Measurements from ENCODE around the gene PLXNA3.

The PLXNA3 gene

DNA sequence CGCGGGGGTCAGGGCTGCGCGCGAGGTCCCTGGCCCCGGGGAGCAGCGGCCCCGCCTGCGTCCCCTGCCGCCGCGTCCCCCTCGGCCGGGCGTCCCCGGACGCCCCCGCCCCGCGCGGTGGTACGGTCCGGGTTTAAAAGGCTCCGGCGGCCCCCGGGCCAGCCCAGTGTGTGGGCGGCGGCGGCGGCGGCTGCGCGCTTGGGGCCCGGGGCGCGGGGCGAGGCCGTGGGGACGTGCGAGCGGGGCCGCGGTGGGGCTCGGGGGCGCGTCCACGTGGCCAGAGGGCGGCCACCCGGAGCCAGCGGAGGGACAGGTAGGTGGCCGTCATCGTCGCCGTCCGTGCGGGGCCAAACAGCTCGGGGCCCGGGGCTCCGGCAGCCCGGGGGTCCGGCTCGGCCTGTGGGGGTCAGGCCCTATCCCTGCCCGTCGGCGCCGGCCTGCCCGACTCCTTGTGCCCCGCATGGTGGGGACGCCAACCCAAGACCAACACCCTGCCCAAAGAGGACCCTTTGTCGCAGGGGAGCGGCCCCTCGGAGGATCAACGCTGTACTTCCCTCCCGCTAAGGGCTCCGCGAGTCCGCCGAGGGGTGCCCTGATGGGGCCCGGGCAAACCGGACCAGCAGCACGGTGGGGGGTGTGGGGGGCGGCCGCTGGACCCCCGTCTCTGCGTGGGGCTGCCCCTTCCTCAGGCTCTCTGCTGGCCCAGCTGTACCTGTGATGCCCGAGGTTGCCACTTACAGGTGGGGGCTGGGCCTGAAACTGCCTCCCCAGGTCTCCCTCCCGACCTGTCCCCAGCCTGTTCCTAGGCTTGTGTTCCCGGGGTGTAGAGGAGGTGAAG lies at the start of gene PLXNA3:
TSS of gene PLXNA3 (plus strand) at position 166 of the 838 bp plus-strand sequence. CDS start 1,903 bp downstream, outside the sequence.
- in situ Hi-C loops (cut with MboI; ENCODE audit: low sequenced_read_pairs), result no loop called here

DNA sequence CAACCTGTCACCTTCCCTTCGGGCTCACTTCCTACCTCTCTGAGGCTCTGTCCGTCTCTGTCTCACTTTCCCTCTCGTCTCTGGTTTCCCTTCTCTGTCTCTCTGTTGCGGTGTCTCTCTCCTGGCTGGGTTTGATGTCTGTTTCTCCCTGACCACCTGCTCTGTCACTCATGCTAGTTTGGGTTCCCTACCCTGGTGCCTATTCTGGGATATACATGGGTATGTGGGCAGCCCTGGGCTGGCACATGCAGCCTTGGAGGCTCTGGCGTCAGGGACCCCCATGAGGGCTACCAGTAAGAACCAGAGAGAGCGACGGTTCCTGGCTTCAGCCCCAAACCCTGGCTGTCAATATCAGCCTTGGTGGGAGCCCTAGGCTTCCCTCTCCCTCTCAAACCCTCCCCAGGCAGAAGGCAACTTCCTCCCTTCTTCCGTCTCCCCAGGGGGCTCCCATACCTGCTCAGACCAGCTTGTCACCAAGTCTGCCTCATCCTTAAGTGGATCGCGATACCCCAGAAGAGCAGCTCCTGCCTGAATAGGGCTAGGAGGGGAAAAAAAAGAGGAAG lies 49.3 kb upstream of the PLXNA3 start:
- in situ Hi-C loops (cut with MboI; ENCODE audit: low sequenced_read_pairs), result loop anchor here (25.0 kb wide), 1 partner anchor 104 kb away; the partner anchor contains the start of gene FAM3A

DNA sequence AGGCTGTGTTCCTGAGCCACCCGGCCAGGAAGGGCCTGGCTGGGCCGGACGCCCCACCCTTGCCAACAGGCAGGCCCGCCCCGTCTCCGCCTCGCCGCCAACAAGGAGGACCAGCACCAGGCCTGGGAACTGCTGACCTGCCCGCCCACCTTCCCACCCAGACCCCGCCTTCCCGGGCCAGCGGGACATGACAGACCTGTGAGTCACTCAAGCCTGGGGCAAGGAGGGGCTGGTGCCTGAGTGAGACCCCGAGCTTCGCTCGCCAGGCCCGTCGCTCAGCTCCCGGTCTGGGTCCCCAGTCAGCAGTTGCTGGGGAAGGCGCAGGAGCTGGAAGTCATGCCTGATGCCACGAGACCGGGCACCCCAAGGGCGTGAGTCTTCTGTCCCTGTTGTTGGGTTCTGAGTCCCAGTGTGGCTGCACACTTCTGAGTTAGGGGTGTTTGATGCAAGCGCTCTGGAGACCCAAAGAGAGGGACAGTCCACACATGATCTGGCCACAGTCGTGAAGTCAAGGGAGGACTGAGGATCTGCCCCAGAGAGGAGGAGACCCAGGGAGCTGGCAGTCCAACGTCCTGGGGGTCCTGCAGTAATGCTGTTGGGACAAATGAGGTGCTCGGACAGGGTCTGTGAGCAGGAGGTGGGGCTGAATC lies 48.7 kb upstream of the PLXNA3 start, which contains the start of gene DNASE1L1:
TSS of gene DNASE1L1 (minus strand) at position 33 of the 650 bp plus-strand sequence. CDS start 3,686 bp downstream, outside the sequence.
- in situ Hi-C loops (cut with MboI; ENCODE audit: low sequenced_read_pairs), result loop anchor here (25.0 kb wide), 1 partner anchor 103 kb away; the partner anchor contains the start of gene FAM3A

DNA sequence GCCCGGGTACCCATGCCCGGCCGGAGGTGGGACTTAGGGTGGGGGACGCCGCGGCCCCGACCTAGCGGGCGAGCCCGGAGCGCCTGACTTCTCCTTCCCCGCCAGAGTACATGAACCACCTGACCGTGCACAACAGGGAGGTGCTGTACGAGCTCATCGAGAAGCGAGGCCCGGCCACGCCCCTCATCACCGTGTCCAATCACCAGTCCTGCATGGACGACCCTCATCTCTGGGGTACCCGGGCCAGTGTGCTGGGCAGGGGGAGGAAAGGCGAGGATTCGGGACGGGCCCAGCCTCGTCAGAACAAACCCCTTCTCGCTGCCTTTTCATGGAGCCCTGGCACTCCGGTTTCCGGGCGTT lies 46.1 kb upstream of the PLXNA3 start:
- in situ Hi-C loops (cut with MboI; ENCODE audit: low sequenced_read_pairs), result loop anchor here (25.0 kb wide), 1 partner anchor 100 kb away; the partner anchor contains the start of gene FAM3A

DNA sequence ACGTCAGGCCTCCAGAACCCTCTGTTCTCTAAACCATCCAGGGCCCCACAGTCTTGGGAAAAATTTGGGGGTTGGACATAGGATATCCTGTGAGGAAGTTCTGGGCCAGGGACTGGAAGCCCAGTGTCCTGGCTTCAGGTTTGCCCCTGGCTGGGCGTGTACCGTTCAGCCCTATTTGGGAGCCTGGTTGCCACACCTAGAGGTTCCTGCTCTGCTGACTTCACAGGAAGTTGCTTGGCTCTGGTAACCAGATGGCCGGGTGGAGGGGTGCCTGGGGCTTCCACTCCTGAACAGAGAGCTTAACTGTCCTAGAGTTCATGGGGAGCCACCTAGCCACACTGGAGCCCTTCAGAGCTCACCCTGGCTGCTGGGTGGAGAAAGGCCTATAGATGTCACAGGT lies 45.6 kb upstream of the PLXNA3 start:
- in situ Hi-C loops (cut with MboI; ENCODE audit: low sequenced_read_pairs), result loop anchor here (25.0 kb wide), 1 partner anchor 100 kb away; the partner anchor contains the start of gene FAM3A

DNA sequence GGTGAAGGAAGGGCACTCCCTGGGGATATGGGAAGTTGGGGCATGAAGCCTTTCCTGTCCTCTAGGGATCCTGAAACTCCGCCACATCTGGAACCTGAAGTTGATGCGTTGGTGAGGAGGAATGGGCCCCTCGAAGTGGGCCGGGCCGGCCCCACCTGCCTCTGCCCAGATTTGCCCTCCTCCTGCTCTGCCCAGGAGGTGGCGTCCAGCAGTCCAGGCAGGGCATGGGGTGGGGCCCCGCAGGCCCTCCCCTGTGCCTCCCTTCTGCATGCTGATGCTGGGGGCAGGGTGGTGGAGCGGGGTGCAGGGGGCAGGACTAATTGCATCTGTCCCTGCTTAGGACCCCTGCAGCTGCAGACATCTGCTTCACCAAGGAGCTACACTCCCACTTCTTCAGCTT lies 44.9 kb upstream of the PLXNA3 start:
- in situ Hi-C loops (cut with MboI; ENCODE audit: low sequenced_read_pairs), result loop anchor here (25.0 kb wide), 1 partner anchor 99 kb away; the partner anchor contains the start of gene FAM3A

DNA sequence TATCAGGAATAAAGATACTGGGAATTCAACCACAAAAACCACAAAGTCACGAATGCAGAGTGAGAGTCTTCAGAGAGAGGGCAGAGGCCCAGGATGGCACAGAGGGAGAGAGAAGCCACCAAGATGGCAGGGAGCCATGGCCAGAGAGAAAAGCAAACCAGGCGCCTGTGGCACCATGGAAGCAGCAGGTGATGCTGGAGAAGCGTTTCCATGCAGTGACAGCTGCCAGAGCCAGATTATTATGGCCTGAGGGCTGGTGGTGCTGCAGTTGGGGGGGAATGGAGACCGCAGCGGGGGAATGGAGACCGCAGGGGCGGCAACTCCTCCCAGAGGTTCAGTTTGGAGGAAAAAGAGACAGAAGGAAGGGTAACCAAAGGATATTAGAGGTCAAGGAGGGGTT lies 40.9 kb upstream of the PLXNA3 start:
- in situ Hi-C loops (cut with MboI; ENCODE audit: low sequenced_read_pairs), result loop anchor here (25.0 kb wide), 1 partner anchor 95 kb away; the partner anchor contains the start of gene FAM3A

DNA sequence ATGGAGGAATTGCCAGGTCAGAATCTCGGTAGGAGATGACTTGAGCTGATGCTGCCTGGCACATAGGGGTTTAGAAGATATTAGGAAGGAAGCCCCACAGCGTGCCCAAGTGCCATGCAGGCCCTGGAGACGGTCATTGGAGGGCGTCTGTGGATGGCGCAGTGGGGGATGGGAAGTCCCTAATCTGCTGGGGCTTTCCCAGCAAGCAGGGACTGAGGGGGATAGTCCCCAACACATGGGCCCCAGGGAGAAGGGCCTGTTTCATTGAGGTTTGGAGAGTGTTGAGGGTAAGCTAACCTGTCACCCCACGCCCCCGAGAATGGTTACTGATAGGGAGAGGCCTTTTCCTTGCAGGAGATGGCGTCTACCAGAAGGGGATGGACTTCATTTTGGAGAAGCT lies 38.9 kb upstream of the PLXNA3 start:
- in situ Hi-C loops (cut with MboI; ENCODE audit: low sequenced_read_pairs), result loop anchor here (25.0 kb wide), 1 partner anchor 93 kb away; the partner anchor contains the start of gene FAM3A

DNA sequence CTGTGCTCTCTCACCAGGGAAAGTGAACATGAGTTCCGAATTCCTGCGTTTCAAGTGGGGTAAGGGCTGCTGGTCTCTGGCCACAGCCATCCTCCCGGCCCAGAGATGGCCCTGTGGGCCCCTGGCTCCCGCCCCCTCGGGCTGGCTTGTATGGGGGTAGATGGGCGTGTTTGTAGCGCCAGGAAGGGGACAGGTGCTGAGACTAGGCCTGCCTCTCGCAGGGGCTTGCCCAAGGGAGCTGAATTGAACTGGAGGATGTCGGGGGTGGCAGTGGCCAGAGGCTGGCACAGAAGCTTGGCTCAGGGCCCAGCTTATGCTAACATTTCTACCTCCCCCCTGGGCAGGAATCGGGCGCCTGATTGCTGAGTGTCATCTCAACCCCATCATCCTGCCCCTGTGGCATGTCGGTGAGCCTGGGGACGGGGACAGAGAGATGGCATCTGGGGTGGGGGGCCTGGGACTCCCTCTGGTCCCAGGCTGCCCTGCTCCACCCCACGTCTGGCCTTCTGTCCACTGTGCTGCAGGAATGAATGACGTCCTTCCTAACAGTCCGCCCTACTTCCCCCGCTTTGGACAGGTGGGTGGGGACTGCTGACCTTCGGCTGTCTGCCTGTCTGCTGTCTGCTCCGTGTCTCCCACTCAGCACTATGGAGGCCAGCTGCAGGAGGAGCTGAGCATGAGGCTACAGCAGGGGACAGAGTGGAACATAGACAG lies 38.2 kb upstream of the PLXNA3 start:
- in situ Hi-C loops (cut with MboI; ENCODE audit: low sequenced_read_pairs), result loop anchor here (25.0 kb wide), 1 partner anchor 92 kb away; the partner anchor contains the start of gene FAM3A

DNA sequence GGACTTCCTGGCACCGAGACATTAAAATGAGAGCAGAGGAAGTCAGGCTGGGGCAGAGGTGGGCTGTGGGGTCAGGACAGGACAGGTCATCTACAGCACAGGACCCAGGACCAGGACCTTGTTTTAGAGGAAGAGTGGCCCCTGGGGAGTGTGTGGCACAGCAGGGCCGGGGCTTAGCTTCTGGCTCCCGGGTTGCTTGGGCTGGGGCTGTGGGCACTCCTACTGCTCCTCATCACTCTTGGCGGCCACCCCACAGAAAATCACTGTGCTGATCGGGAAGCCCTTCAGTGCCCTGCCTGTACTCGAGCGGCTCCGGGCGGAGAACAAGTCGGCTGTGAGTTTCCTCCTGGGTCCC lies 37.7 kb upstream of the PLXNA3 start:
- in situ Hi-C loops (cut with MboI; ENCODE audit: low sequenced_read_pairs), result loop anchor here (25.0 kb wide), 1 partner anchor 92 kb away; the partner anchor contains the start of gene FAM3A

DNA sequence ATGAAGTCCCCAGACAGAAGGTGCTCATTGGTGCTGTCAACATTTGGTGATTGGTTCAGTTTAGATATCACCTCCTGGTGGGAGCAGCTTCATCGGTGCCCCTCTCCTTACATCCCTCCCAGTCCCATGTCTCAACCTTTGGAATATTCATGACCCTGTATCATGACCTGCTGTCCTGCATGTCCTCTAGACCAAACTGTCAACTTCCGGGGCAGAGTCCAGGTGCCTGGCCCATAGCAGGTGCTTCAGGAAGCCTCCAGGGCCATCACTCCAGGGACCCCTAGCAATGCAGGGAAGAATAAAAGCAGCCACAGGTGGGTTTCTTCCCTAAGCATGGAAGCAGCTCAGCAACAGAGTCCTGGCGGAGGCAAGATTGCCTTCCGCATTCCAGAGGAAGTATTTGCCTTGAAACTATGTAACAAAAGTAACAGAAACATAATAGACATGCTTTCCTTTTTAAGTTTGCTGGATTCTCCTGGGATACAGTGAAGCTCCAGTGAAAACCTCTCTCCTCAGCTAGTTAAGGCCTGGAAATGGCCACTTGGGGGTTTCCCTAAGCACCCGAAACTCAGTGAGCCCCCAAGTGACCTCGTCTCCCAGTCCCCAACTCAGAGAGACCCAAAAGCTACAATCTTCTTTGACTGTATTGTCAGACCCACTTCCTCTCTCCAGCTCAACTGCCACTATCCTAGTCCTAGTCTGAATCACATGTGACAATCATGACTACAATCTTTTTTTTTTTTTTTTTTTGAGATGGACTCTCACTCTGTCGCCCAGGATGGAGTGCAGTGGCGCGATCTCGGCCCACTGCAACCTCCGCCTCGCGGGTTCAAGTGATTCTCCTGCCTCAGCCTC lies 30.9 kb upstream of the PLXNA3 start:
- in situ Hi-C loops (cut with MboI; ENCODE audit: low sequenced_read_pairs), result no loop called here

DNA sequence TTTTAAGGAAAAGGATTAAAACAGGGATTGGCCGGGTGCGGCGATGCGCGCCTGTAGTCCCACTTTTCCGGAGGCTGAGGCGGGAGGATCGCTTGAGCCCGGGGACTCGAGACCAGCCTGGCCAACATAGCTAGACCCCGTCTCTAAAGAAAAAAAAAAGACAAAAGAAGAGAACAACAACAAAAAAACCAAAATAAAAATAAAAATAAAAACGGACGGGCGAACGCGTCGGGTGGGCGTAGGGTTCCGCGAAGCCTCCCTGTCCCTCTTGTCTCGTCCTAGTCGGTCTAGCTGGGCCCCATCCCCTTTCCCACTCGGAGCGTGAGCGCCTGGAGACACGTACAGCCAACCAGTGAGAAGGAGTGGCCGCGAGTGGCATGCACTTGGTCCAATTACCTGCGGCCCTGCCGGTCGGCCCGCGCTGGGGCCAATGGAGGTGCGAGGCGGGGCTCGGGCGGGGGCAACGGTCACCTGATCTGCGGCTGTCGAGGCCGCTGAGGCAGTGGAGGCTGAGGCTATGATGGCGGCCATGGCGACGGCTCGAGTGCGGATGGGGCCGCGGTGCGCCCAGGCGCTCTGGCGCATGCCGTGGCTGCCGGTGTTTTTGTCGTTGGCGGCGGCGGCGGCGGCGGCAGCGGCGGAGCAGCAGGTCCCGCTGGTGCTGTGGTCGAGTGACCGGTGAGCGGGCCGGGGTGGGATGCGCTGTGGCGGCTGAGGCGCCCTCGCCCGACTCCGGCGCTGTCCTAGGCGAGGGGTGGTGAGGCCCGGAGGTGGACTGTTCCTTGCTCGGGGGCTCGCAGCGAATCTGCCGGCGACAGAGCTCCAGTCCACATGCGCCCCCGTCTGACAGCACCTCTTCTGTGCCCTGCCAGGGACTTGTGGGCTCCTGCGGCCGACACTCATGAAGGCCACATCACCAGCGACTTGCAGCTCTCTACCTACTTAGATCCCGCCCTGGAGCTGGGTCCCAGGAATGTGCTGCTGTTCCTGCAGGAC lies 29.6 kb upstream of the PLXNA3 start, which contains the start of gene ATP6AP1:
TSS of gene ATP6AP1 (plus strand) at position 502 of the 996 bp plus-strand sequence. CDS start at position 518, 16 bp downstream.
- in situ Hi-C loops (cut with MboI; ENCODE audit: low sequenced_read_pairs), result no loop called here

DNA sequence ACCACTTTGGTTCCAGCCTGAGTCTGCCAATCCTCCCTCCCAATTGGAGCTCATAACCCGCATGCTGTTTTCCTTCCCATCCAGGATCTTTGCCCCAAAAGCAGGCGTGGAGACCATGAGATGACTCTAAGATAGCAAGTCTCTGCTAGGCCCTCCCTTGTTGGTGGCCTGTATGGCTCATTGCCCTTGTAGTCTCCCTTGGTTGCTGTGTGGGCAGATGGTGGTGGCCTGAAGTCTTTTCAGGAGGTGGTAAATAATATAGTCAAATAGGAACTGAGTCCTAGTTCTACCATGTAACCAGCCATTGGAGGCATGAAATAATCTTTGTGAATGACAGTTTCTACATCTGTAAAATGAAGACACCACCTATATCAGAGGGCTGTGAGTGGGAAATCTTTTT lies 28.4 kb upstream of the PLXNA3 start:
- in situ Hi-C loops (cut with MboI; ENCODE audit: low sequenced_read_pairs), result no loop called here

DNA sequence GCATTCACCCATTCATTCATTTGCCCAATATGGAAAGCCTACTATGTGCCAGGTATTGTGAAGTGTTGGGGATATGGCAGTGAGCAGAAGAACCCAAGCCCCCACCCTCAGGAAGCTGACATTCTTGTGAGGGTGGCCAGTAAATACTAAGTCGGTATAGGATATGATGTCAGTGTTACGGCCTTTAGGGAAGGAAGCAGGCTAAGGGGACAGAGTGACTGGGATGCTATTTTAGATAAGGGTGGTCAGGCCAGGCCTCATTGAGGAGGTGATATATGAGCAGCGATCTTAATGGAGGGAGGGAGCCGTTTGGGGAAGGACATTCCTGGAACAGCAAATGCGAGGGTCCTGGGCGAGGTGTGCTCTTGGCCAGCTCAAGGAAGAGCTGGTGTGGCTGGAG lies 27.6 kb upstream of the PLXNA3 start:
- in situ Hi-C loops (cut with MboI; ENCODE audit: low sequenced_read_pairs), result no loop called here

DNA sequence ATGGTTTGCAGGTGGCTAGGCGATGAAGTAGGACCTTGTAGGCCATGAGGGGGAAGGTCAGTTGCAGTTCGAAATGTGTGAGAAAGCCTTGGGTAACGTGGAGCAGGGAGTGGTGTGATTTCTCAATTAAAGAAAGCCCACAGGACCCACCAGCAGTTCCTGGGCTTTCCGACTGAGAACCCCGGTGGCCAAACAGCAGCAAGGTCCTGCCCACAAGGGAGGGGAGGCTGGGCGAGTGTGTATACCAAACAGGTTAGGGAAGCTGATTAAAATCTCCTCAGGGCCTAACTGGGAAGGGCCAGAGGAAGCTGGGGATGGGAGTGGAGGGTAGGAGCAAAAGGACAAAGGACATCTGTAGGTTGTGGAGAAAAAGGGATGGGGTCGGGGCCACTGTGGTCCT lies 27.2 kb upstream of the PLXNA3 start:
- in situ Hi-C loops (cut with MboI; ENCODE audit: low sequenced_read_pairs), result no loop called here

DNA sequence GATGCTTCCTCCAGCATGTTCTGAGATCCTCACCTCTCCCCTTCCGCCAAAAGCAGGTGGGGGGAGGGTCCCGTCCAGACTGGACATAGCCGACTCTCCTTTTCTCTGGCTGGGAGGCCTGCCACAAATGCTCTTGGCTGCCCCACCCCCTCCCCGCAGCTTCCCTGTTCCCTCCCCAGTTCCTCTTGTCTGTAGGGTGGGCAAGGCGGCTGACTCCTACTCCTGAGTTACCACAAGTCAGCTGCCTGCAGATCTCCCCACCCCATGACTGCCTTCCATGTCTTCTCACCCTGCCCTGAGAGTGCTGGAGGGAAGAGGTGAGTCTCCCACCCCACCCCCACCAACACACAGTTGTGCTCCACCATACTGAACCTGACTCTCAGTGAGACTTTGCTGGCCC lies 26.7 kb upstream of the PLXNA3 start:
- in situ Hi-C loops (cut with MboI; ENCODE audit: low sequenced_read_pairs), result no loop called here

DNA sequence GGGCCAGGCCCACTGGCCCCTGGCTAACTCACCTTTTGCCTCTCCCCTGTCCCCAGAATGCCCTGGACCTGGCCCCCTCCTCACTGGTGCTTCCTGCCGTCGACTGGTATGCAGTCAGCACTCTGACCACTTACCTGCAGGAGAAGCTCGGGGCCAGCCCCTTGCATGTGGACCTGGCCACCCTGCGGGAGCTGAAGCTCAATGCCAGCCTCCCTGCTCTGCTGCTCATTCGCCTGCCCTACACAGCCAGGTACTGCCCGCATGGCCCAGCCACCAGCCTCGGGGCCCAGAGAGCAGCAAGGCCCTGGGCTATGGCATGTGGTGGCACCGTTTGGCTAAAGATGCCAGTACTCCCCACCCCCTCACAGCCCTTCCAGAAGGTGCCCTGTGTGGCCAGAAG lies 25.9 kb upstream of the PLXNA3 start:
- in situ Hi-C loops (cut with MboI; ENCODE audit: low sequenced_read_pairs), result no loop called here

DNA sequence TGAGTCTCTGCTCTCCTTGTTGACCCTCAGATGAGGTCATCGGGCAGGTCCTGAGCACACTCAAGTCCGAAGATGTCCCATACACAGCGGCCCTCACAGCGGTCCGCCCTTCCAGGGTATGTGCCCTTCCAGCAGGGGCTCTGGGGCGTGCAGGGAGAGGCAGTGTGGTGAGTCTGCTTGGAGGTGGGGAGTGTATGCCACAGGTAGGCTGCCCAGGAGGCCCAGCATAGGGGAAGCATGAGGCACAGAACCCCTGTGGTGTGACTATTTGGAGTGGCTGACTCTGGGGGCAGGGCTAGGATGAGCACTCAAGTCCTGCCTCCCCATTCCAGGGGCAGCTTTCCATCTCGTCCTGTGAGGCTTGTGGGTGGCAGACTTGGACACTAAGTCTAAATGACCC lies 24.5 kb upstream of the PLXNA3 start:
- in situ Hi-C loops (cut with MboI; ENCODE audit: low sequenced_read_pairs), result no loop called here

Measured in HL-60/S4 treated with retinoic acid at 250 ng/mL for 4 days and 3 days (cell line).